ENCODE results near the gene HIC1.

- TF ChIP-seq CTCF (conservative IDR thresholded peaks at IDR 0.05 in 1 of 2, IDR thresholded peaks at IDR 0.05 in 1 of 2; ENCODE audit: extremely low read depth in 1 of 2, insufficient read depth in 1 of 2, low read depth in 1 of 2, low read length in 2 of 2) (no peak), EZH2 (IDR thresholded peaks at IDR 0.05; ENCODE audit: borderline replicate concordance, low read length) (no peak)
These were observed 40.9 kb upstream of the HIC1 start for GRCh38 chr17:2013994-2014317.
